SHP77 (cell line): Measurements from ENCODE around the gene CCNF.
A peak's percentile ranks its signal among the peaks of the same experiment; 100 is the strongest.
"Not testable (repeated sequence)": the region's sequence is repeated elsewhere in the genome, so short reads cannot be mapped to it uniquely, and the experiment has no call there.

Experiments
- DNase-seq, 2 experiments: peaks; one replicate each; lab custom pipeline; 2025; lab: John Stamatoyannopoulos, UW

CCNF gene

GRCh38 chr16:2428051-2428783 lies 1.0 kb upstream of the CCNF start:
- peak in 1 of 2 experiments; percentile 39 for DNase-seq

GRCh38 chr16:2428784-2429033 lies 538 bp upstream of the CCNF start:
- DNase-seq: no peak

- DNase-seq: no peak
Observed at GRCh38 chr16:2429771-2430663, 770 bp downstream of the CCNF start.

- no peak for DNase-seq
Observed at GRCh38 chr16:2432286-2432685, 3.0 kb downstream of the CCNF start.

- no peak for DNase-seq
Observed at GRCh38 chr16:2432801-2433505, 3.7 kb downstream of the CCNF start.

- DNase-seq: not testable (repeated sequence)
Observed at GRCh38 chr16:2435236-2435635, 6.0 kb downstream of the CCNF start.

- DNase-seq: no peak
Observed at GRCh38 chr16:2436110-2436509, 6.9 kb downstream of the CCNF start.

GRCh38 chr16:2437032-2437790 lies 8.0 kb downstream of the CCNF start:
- DNase-seq: no peak

GRCh38 chr16:2438121-2438520 lies 8.9 kb downstream of the CCNF start:
- DNase-seq: no peak

GRCh38 chr16:2439598-2439997 lies 10.4 kb downstream of the CCNF start:
- DNase-seq: no peak

- not testable (repeated sequence) for DNase-seq
Observed at GRCh38 chr16:2441143-2441804, 12.0 kb downstream of the CCNF start.

GRCh38 chr16:2443555-2443954 lies 14.3 kb downstream of the CCNF start:
- no peak for DNase-seq

GRCh38 chr16:2447920-2448583 lies 18.8 kb downstream of the CCNF start:
- DNase-seq: no peak

GRCh38 chr16:2449118-2449517 lies 19.9 kb downstream of the CCNF start:
- no peak for DNase-seq

- no peak for DNase-seq
Observed at GRCh38 chr16:2450535-2450934, 21.3 kb downstream of the CCNF start.

GRCh38 chr16:2450975-2451381 lies 21.7 kb downstream of the CCNF start:
- DNase-seq: no peak

GRCh38 chr16:2451851-2452320 lies 22.6 kb downstream of the CCNF start:
- no peak for DNase-seq

GRCh38 chr16:2452650-2453049 lies 23.4 kb downstream of the CCNF start:
- DNase-seq: no peak

GRCh38 chr16:2455081-2455845 lies 26.0 kb downstream of the CCNF start:
- no peak for DNase-seq

GRCh38 chr16:2456551-2457153 lies 27.4 kb downstream of the CCNF start:
- DNase-seq: no peak
